Ovary (tissue), 9 donors: ENCODE data around the gene ZNF827. TPM values are rescaled to one million over a fixed set of nuclear protein-coding genes. Genes with fewer than 3 reads are reported as not detected.
A peak's percentile ranks its signal among the peaks of the same experiment; 100 is the strongest.

Experiments used
- DNase-seq, 5 donors: peaks; one replicate each; pipeline ENCODE4 v3.0.0-alpha.2; 2019 to 2020
- H3K27ac ChIP-seq, 2 donors: fragments of 200-600 bp; one replicate each; pipeline versions ENCODE4 v1.5.1 to v1.8.0; 2019 to 2022
- H3K27me3 ChIP-seq: fragments of 200-600 bp; one replicate; pipeline ENCODE4 v1.8.0; 2022
- H3K36me3 ChIP-seq: fragments of 200-600 bp; sonication (generic); one replicate; pipeline ENCODE4 v1.5.1; 2019
- H3K4me1 ChIP-seq: one replicate; pipeline ENCODE4 v1.8.1; 2013; ENCODE audit warnings: mild to moderate bottlenecking, moderate library complexity; ENCODE audit not compliant: insufficient read depth
- H3K4me3 ChIP-seq: fragments of 200-600 bp; sonication (generic); one replicate; pipeline ENCODE4 v1.5.1; 2017
- H3K9me3 ChIP-seq, 2 donors: fragments of 200-600 bp in 1 of 2; sonication (generic) in 1 of 2; one replicate each; pipeline versions ENCODE4 v1.5.1 to v1.8.1; 2013 to 2019; ENCODE audit warnings: mild to moderate bottlenecking in 1 of 2, moderate library complexity in 1 of 2
- EP300 ChIP-seq: sonication (generic); formaldehyde crosslinking; IDR thresholded peaks from one replicate; pipeline ENCODE4 v1.6.1; 2017; ENCODE audit warnings: antibody characterized with exemption
- POLR2A ChIP-seq: fragments of 450-650 bp; IDR thresholded peaks from one replicate; pipeline ENCODE4 v1.6.1; 2017; ENCODE audit warnings: antibody characterized with exemption, mild to moderate bottlenecking, moderate library complexity
- WGBS, 3 donors: extraction: QIAGEN DNeasy Blood & Tissue Kit in 1 of 3; methylation state at CpG; one replicate each; pipeline versions ENCODE4 v1.1.5 to v1.1.7; 2013 to 2017; 5-methylcytosine and 5-hydroxymethylcytosine counted together
- intact Hi-C, 4 donors: fragments of 100-400 bp; cut with DNase I; formaldehyde crosslinking; loops; one replicate each; pipeline versions ENCODE4 v1.11.0 to v1.15.1; 2022 to 2023
- polyA plus RNA-seq, 2 donors: library from polyadenylated mRNA; stranded (reverse); fragments of 200-250 nt in 1 of 2; fragments of 350-450 nt in 1 of 2; fragmentation: Illumina TruSeq in 1 of 2; extraction: RNeasy Lipid Tissue Mini Kit (QIAGEN cat#74804) in 1 of 2; gene quantifications; one replicate each; pipeline ENCODE4 v1.2.3, GENCODE V29; 2013 to 2014
- total RNA-seq, 7 donors: library from RNA; depleted of rRNA in 2 of 7; stranded (reverse); fragments of >200 nt in 2 of 7; fragmentation: NEBNext Ultra II Directional in 3 of 7; extraction: Animal tissue kit (Norgen Biotek cat#: 25700) in 3 of 7; gene quantifications; one replicate each; pipeline versions ENCODE4 v1.1.0 to v1.2.4, GENCODE V29; 2016 to 2023
- TF ChIP-seq, protein P1 (sequence below), 3 donors: fragments of 450-650 bp in 2 of 3; fragments of 200-600 bp in 1 of 3; IDR thresholded peaks; one replicate each; pipeline versions ENCODE4 v1.5.1 to v1.8.0; 2016 to 2022; ENCODE audit warnings: antibody characterized with exemption in 3 of 3, mild to moderate bottlenecking in 1 of 3
- donor health status: DM: no; HTN: no; CAD: no; lungs with moderate emphysema.
- donor health status: DM: no; HTN: no; CAD: no.
- donor health status: Bipolar disorder and iron deficiency.
- donor health status: DM: yes; HTN: yes; CAD: no.
- donor health status: DM: no; HTN: no; CAD: no.
- donor health status: DM: yes; HTN: yes; CAD: no.

ZNF827 gene
- total and polyA plus RNA-seq, 9 donors: 7.8 to 36.0 (median 20.0) TPM

DNA sequence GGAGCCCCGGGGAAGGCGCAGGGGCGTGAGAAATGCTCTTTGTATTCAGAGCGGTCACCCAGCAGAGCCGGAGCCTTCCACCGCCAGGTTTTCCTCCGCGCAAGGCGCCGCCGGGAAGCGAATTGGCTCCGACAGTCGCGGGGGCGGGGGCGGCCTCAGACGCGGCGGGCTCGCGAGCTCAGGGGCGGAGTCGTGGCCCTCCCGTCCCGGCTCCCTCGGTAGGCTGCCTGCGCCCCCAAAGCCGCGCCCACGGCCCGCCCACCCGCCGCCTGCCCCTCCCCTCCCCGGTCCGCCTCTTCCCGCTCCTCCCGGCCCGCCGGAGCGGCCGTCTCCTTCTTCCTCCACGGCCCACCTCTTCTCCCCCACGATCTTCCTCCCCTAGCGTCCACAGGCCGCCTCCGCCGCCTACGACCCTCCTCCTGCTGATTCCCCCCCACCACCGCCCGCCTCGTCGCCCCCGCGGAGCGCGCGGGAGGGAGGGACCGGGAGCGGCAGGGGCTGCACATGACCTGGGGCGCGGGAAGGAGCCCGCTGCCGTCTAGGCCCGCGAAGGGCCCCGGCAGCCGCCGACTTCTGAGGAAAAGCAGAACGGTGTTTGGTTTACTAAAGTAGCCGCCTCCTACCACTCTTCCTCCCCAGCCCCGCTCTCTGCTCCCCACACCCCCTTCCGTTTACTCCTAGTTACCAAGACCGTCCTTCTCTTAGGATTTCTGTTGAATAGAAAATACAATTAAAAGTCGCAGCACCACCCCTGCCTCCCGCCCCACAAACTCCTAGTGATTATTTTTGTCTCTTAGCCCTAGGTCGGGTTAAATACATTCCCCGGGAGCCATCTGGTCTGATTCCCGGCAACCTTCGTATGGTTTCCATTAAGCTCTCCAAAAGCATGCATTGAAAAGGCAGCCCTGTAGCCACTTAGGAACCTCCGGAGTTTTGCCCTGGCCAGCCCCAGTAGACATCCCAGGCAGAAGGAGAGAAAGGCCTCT, 205.4 kb downstream of the ZNF827 start:
- intact Hi-C loops: loop anchor here in 2 of 4 donors (5.0 to 10.0 kb wide), 3 partner anchors 116 to 204 kb away; partner anchors contain the start of genes ZNF827 (in 2 of the 2) and MMAA (in 1 of the 2)
- Histone ChIP-seq H3K27ac (peak overlapping the region; percentile 81 to 98), H3K4me1 (peaks cover 5% of the 10 kb centered on the region), H3K36me3 (no peaks in the 10 kb centered on the region), H3K27me3 (no peaks in the 10 kb centered on the region), H3K9me3 (no peaks in the 10 kb centered on the region), H3K4me3 (peak overlapping the region; percentile 57)
- DNase-seq: peak; percentile 94 to 96 (median 96)
- 0 to 1% (median 0%) methylated on average over 60 to 81 of the region's 81 CpGs for WGBS, 3 donors
- TF ChIP-seq, protein P1, sequence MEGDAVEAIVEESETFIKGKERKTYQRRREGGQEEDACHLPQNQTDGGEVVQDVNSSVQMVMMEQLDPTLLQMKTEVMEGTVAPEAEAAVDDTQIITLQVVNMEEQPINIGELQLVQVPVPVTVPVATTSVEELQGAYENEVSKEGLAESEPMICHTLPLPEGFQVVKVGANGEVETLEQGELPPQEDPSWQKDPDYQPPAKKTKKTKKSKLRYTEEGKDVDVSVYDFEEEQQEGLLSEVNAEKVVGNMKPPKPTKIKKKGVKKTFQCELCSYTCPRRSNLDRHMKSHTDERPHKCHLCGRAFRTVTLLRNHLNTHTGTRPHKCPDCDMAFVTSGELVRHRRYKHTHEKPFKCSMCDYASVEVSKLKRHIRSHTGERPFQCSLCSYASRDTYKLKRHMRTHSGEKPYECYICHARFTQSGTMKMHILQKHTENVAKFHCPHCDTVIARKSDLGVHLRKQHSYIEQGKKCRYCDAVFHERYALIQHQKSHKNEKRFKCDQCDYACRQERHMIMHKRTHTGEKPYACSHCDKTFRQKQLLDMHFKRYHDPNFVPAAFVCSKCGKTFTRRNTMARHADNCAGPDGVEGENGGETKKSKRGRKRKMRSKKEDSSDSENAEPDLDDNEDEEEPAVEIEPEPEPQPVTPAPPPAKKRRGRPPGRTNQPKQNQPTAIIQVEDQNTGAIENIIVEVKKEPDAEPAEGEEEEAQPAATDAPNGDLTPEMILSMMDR (IDR thresholded peaks at IDR 0.05): peak in 2 of 3 donors; percentile 22 to 29
- TF ChIP-seq POLR2A (peak; percentile 85), EP300 (no peak)

- intact Hi-C loops: loop anchor here in 2 of 4 donors (5.0 to 10.0 kb wide), 3 partner anchors 115 to 205 kb away; partner anchors contain the start of genes ZNF827 (in 2 of the 2) and MMAA (in 1 of the 2)
- TF ChIP-seq, protein P1 (IDR thresholded peaks at IDR 0.05): no peak
- TF ChIP-seq EP300 (no peak), POLR2A (no peak)
- Histone ChIP-seq H3K4me3 (peak overlapping the region; percentile 57), H3K36me3 (no peaks in the 10 kb centered on the region), H3K27ac (peak overlapping the region; percentile 40 to 98), H3K9me3 (no peaks in the 10 kb centered on the region), H3K27me3 (no peaks in the 10 kb centered on the region), H3K4me1 (peaks cover 5% of the 10 kb centered on the region)
- DNase-seq: peak in 1 of 5 donors; percentile 18
- 19 to 44% (median 36%) methylated on average over 14 of the region's 14 CpGs for WGBS, 3 donors
Observed at GRCh38 chr4:145732001-145732815, 206.4 kb downstream of the ZNF827 start.

DNA sequence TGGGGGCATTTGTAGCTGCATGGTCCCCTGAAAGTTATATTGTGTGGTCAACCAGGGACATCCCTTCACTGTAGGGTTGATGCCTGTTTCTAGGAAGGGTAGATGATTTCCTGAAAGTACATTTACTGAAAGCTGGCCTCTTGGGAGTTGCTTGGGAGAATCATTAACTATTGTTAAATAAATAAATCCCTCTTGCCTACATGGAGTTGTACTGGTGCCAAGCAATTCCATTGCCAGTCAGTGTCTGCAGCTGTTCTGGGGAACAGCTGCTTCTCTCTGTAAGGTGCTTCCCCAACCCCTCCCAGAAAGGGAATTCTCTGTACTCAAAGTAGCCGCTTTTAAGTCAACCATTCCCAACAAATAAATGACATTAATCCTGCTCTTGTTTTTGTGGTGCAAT, 207.6 kb downstream of the ZNF827 start:
- H3K9me3 ChIP-seq: no peaks in the 10 kb centered on the region
- TF ChIP-seq EP300 (no peak), POLR2A (no peak)
- TF ChIP-seq, protein P1 (IDR thresholded peaks at IDR 0.05): no peak
- H3K4me1 ChIP-seq: peaks cover 2% of the 10 kb centered on the region
- H3K27me3 ChIP-seq: no peaks in the 10 kb centered on the region
- no peaks in the 10 kb centered on the region for H3K36me3 ChIP-seq
- no peak overlapping the region for H3K4me3 ChIP-seq
- intact Hi-C loops: loop anchor here in 2 of 4 donors (5.0 to 10.0 kb wide), 3 partner anchors 114 to 206 kb away; partner anchors contain the start of genes ZNF827 (in 2 of the 2) and MMAA (in 1 of the 2)
- H3K27ac ChIP-seq: no peak overlapping the region
- DNase-seq: no peak
- WGBS, 3 donors: 43 to 59% (median 48%) methylated on average over 1 of the region's 1 CpG

DNA sequence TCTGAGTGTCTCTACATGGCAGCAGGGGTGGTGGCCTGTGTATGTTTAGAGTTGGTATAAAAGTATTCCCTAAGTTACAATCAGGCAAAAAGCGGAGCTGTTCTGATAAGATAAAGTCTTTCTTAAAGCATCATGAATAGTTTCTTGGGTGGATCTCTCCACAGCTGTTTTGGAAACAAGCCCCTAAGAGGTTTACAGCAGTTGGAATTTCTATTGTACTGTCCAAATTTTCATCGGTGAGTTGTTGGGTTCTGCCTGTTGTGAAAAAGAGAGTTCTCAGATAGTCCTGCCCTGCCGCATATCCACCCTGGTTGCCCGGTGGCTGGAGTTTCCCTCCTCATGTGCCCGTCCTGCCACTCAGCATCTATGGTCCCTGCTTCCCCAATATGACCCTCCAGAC, 208.6 kb downstream of the ZNF827 start:
- Histone ChIP-seq H3K27ac (no peak overlapping the region), H3K27me3 (no peaks in the 10 kb centered on the region), H3K36me3 (no peaks in the 10 kb centered on the region), H3K4me1 (peaks cover 2% of the 10 kb centered on the region), H3K9me3 (no peaks in the 10 kb centered on the region), H3K4me3 (no peak overlapping the region)
- no peak for DNase-seq
- intact Hi-C loops: loop anchor here in 2 of 4 donors (5.0 to 10.0 kb wide), 3 partner anchors 113 to 207 kb away; partner anchors contain the start of genes ZNF827 (in 2 of the 2) and MMAA (in 1 of the 2)
- TF ChIP-seq EP300 (no peak), POLR2A (no peak)
- TF ChIP-seq, protein P1 (IDR thresholded peaks at IDR 0.05): no peak
- WGBS, 3 donors: 56 to 66% (median 57%) methylated on average over 5 of the region's 5 CpGs
